HG03378 (cell line): ENCODE results near the gene PRSS48.
"Not testable (repeated sequence)": the region's sequence is repeated elsewhere in the genome, so short reads cannot be mapped to it uniquely, and the experiment has no call there.

Experiments
- ATAC-seq: cut with Tn5 transposase; IDR thresholded peaks from one replicate; pipeline ENCODE4 v1.9.1; 2021; ENCODE audit warnings: mild to moderate bottlenecking, moderate library complexity; ENCODE audit not compliant: unreplicated experiment

PRSS48 gene

GRCh38 chr4:151315212-151315886 lies 38.4 kb downstream of the PRSS48 start:
- no peak for ATAC-seq

- ATAC-seq, result no peak
Observed at GRCh38 chr4:151316645-151317044, 39.7 kb downstream of the PRSS48 start.

DNA sequence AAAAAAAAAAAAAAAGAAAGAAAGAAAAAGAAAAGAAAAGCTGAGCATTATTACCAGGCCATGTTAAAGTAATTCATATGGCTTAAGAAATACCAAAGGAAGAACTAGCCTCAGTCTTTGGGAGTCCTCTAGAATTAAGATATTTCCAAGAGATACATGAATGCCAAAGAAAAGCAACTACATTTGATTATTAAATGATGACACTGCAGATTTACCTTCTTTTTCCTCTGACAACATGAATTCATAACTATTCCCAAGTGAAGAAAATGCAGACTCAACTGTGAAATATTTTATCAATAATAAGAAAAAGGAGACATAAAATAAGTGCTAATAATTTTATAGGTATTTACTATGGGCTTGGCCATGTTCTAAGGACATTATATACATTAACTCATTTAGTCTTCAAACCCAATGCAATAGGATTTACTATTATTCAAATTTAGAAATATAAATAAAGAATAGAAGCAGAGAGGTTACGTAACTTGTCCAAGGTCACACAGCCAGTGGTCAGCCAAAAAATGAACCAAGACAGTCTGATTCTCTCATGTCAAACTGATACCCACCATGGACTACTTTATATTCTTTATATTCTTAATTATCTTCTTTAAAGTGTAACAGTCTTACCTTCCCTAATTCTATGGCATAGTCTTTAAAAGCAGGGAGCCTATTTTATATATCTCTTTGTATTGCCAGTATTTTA lies 41.5 kb downstream of the PRSS48 start:
- no peak for ATAC-seq

GRCh38 chr4:151319490-151319889 lies 42.5 kb downstream of the PRSS48 start:
- no peak for ATAC-seq

GRCh38 chr4:151321586-151321985 lies 44.6 kb downstream of the PRSS48 start:
- ATAC-seq, result no peak

GRCh38 chr4:151322161-151322560 lies 45.2 kb downstream of the PRSS48 start:
- not testable (repeated sequence) for ATAC-seq

- no peak for ATAC-seq
Observed at GRCh38 chr4:151322570-151322969, 45.6 kb downstream of the PRSS48 start.

GRCh38 chr4:151323667-151324066 lies 46.7 kb downstream of the PRSS48 start:
- ATAC-seq, result no peak

DNA sequence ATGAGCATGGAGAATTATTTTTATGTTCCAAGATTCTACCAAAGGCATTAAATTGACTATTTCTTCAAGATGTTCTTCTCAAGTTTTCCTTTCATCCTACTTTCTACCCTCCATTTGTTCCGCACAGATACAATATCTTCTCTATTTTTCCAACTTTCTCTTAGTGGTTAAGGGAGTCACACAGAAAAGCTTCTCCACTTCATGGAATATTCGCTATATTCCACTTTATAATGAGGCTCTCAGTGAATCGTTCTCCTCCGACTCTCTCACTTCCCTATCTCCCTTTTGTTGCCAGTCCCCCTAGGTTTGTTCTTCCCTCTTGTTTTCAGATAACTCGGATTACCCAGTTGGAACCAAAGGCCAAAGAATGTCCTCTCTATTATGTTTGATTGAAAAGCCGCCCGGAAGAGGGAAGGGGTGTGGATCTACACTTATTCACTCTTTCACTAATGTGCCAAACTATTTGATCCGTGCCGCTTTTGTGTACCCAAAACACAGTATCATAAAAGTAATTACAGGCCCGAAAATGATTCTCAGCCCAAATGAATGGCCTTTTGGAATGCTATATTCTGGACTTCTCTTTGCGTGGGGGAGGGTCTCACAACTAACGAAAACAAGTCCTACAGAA lies 47.3 kb downstream of the PRSS48 start:
- ATAC-seq, result no peak

DNA sequence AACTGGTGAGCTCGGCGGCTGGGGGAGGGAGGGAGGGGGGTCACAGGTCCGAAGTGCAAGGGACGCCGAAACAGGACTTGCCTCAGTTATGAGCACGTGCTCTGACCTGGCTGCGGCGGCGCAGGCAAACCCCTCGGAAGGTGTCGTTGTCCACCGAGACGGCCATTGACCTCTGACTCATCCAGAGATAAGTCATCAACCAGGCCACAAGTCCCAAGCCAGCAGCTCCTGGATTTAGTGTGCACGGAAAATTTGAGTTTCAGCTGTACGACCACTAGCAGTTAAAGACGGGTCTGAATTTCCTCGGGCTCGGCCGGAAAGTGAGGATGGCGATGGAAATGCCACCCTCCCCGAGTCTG lies 47.8 kb downstream of the PRSS48 start:
- ATAC-seq, result no peak

- ATAC-seq, result no peak
Observed at GRCh38 chr4:151325111-151325948, 48.4 kb downstream of the PRSS48 start, which contains the start of gene SH3D19. Gene SH3D19 (minus strand): TSS chr4:151325605. CDS start chr4:151325352, 253 bp downstream.

DNA sequence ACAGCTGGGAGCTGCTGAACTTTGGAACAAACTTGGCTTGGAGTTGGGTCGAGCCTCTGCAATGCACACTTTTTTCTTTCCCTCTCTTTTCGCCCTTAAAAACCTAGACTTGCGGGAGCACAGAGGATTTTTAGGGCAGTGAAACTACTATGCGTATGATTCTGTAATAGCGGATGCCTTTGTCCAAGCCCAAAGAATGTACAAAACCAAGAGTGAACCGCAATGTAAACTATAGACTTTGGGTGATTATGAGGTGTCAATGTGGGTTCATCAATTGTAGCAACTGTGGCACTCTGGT lies 48.9 kb downstream of the PRSS48 start:
- ATAC-seq, result no peak

GRCh38 chr4:151329217-151330007 lies 52.5 kb downstream of the PRSS48 start:
- ATAC-seq, result no peak

DNA sequence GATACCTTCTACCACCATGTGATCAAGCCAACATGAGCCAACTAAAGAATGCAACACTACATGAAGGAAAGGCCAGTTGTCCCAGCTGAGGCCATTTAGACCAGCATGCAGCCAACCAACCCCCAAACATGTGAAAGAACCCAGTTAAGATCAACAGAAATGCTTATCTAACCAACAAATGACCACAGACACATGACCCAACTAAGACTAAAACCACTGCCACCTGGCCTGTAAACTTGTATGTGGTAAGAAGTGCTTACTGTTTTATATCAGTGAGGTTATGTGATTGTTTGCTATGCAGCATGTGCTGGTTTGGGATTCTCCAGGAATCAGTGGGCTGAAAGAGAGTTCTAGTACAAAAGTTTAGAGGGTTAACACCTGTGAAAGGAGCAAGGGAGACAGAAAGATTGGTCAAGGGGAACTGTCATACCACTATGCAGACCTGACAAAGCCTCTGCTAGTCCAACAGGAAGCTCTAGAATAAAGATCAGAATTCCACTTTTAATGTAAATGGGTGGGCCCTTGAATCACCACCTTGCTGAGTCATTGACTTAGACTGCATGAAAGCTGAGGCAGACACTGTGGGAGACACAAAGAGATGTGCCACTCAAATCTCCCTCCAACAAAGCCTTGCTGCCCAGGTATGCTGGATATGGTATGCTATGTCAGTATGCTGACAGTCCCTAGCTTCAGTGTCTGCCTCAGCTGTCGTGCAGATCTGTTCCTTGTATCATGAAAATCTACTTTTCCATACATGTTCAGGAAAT lies 54.5 kb downstream of the PRSS48 start:
- ATAC-seq, result no peak

DNA sequence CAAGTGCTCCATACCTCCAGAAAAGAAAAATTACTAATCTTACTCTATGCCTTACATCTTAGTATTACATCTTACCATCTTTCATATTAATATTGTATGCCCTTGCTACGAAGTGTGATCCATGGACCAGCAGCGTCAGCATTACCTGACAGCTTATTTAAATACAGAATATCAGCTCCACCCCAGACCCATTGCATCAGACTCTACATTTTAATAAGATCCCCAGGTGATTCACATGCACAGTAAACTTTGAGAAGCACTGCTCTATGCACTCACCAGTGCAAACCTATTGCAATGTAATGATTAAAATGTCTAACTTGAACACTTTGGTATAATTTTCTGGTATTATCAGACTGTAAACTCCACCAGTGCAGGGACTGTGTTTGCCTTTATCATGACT lies 62.5 kb downstream of the PRSS48 start:
- ATAC-seq, result no peak

DNA sequence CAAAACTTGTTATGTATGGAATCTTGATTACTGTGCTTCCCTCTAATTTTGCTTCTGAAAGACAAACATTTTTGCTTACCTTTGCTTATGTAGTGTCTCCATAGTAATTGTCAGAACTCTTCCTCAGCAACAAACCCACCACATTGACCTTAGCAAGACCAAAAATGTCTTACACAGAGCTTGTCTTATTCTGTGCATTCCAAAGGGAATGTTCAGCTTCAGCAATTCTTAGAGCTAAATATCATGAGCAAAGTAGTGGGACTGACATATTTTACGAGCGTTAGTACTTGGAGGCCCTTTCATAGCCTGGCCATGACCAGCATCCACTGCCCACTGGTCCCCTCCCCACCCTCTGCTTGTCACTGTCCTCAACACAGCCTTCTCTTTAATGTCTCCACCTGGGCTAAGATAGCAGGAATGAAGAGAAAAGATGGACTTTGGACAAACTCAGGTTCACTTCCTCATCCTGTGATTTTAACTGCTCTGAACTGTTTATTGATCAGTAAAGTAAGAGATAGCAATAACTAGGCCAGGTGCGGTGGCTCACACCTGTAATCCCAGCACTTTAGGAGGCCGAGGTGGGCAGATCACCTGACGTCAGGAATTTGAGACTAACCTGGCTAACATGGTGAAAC lies 63.9 kb downstream of the PRSS48 start:
- no peak for ATAC-seq
